Esophagus squamous epithelium (tissue), 5 donors: Measurements from ENCODE around the gene SLU7. TPM values are rescaled to one million over a fixed set of nuclear protein-coding genes. Genes with fewer than 3 reads are reported as not detected.

ENCODE experiments used
- DNase-seq: peaks from one replicate; lab custom pipeline; 2025; lab: John Stamatoyannopoulos, UW
- H3K27ac ChIP-seq, 4 donors: fragments of 200-600 bp; sonication (generic); one replicate each; pipeline ENCODE4 v1.5.1; 2016 to 2019; ENCODE audit warnings: mild to moderate bottlenecking in 1 of 4
- H3K27me3 ChIP-seq, 4 donors: fragments of 200-600 bp; sonication (generic); 1 replicate in 3 of 4; 2 replicates in 1 of 4; pipeline versions ENCODE4 v1.5.1 to v1.6.0; 2017 to 2021; ENCODE audit warnings: antibody characterized with exemption in 1 of 4
- H3K36me3 ChIP-seq, 3 donors: fragments of 200-600 bp; sonication (generic); one replicate each; pipeline ENCODE4 v1.5.1; 2016 to 2019
- H3K4me1 ChIP-seq, 3 donors: fragments of 200-600 bp; sonication (generic); one replicate each; pipeline ENCODE4 v1.5.1; 2017 to 2019
- H3K4me3 ChIP-seq, 4 donors: fragments of 200-600 bp; sonication (generic); 1 replicate in 3 of 4; 2 replicates in 1 of 4; pipeline ENCODE4 v1.5.1; 2016 to 2019; ENCODE audit warnings: mild to moderate bottlenecking in 2 of 4, moderate library complexity in 1 of 4
- H3K9me3 ChIP-seq, 3 donors: fragments of 200-600 bp; sonication (generic); one replicate each; pipeline ENCODE4 v1.5.1; 2016 to 2019
- POLR2A ChIP-seq, 4 donors: fragments of 450-650 bp; IDR thresholded peaks; one replicate each; pipeline ENCODE4 v1.6.1; 2017; ENCODE audit warnings: antibody characterized with exemption in 4 of 4, mild to moderate bottlenecking in 4 of 4, moderate library complexity in 3 of 4
- WGBS, 2 donors: methylation state at CpG; one replicate each; pipeline ENCODE4 v1.1.5; 2018; 5-methylcytosine and 5-hydroxymethylcytosine counted together
- intact Hi-C: fragments of 100-400 bp; cut with DNase I; formaldehyde crosslinking; loops from one replicate; pipeline ENCODE4 v1.15.0; 2022
- total RNA-seq, 4 donors: library from RNA; depleted of rRNA; stranded (reverse); fragments of >200 nt; gene quantifications; one replicate each; pipeline ENCODE4 v1.1.0, GENCODE V29; 2016
- TF ChIP-seq, protein P1 (sequence below), 6 experiments: fragments of 450-650 bp in 4 of 6; fragments of 200-600 bp in 2 of 6; sonication (generic) in 2 of 6; IDR thresholded peaks; one replicate each; pipeline ENCODE4 v1.5.1; 2016 to 2019; ENCODE audit warnings: antibody characterized with exemption in 6 of 6, mild to moderate bottlenecking in 4 of 6, moderate library complexity in 4 of 6
- donor health status: DM: yes; HTN: yes; CAD: no.

Gene SLU7
- total RNA-seq, 4 donors from 2014 or later: 31.9 to 70.2 (median 45.1) TPM

DNA sequence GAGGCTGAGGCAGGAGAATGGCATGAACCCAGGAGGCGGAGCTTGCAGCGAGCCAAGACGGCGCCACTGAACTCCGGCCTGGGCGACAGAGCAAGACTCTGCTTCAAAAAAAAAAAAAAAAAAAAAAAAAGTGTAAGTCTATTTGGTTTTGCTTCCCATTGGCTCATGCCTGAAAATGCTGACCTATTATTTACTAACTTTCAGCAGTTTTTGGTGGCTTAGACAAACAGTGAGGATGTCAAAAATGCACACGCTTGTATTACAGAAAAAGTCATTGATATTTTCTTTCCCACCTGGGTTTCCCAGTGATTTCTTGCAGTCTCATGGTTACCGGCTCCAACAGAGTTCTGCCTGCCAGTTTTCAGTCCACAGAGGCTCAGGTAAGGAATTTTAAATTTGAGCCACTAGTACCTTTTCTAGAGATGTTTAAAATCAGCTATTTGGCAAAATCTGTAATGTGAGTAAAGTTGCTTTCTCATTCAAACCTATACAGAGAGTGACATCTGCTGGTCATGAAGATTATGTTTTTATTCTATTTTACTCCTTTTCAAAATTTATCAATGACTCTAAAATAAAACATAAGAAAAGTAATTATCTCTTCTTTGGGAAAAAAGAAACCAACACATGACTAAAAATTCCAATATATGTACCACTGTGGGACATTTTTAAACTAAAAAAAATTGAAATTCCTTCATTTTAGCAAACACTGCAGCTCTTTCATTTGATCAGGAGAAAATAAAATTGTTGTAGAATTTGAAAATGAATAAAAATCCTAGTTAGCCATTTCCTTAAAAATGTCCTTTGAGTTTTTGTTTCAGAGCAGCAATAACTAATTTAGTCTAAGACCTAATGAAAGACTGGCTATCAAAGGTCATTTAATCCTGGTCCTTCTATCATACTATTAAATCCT is 27.8 kb downstream of the SLU7 start:
- Histone ChIP-seq H3K4me3 (no peak overlapping the region), H3K4me1 (peaks cover 0 to 11% (median 0%) of the 10 kb centered on the region in 3 donors), H3K27me3 (no peaks in the 10 kb centered on the region), H3K36me3 (no peaks in the 10 kb centered on the region), H3K27ac (no peak overlapping the region), H3K9me3 (peaks cover 0 to 13% (median 12%) of the 10 kb centered on the region in 3 donors)
- DNase-seq: no peak
- TF ChIP-seq POLR2A (IDR thresholded peaks at IDR 0.05): no peak
- TF ChIP-seq, protein P1, sequence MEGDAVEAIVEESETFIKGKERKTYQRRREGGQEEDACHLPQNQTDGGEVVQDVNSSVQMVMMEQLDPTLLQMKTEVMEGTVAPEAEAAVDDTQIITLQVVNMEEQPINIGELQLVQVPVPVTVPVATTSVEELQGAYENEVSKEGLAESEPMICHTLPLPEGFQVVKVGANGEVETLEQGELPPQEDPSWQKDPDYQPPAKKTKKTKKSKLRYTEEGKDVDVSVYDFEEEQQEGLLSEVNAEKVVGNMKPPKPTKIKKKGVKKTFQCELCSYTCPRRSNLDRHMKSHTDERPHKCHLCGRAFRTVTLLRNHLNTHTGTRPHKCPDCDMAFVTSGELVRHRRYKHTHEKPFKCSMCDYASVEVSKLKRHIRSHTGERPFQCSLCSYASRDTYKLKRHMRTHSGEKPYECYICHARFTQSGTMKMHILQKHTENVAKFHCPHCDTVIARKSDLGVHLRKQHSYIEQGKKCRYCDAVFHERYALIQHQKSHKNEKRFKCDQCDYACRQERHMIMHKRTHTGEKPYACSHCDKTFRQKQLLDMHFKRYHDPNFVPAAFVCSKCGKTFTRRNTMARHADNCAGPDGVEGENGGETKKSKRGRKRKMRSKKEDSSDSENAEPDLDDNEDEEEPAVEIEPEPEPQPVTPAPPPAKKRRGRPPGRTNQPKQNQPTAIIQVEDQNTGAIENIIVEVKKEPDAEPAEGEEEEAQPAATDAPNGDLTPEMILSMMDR (IDR thresholded peaks at IDR 0.05): peak; percentile 21 to 57 (median 36)
- 71 to 73% methylated on average over 5 to 8 of the region's 8 CpGs for WGBS, 2 donors
- intact Hi-C loops: no loop called here

DNA sequence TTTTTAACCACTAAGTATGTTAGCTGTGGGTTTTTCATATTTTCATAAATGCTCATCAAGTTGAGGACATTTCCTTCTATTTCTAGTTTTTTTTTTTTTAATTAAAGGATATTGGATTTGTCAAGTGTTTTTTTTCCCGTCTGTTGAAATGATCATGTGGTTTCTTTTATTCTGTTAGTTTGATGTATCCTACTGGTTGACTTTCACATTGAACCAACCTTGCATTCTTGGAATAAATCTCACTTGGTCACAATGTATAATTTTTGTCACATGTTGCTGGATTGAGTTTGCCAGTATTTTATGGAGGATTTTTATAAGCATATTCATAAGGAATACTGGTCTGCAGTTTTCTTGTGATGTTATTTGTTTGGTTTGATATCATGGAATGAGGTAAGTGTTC is 31.4 kb downstream of the SLU7 start:
- H3K27ac ChIP-seq: no peak overlapping the region
- intact Hi-C loops: no loop called here
- no peak for TF ChIP-seq POLR2A (IDR thresholded peaks at IDR 0.05)
- TF ChIP-seq, protein P1 (IDR thresholded peaks at IDR 0.05): no peak
- peaks cover 0 to 13% (median 12%) of the 10 kb centered on the region in 3 donors for H3K9me3 ChIP-seq
- no peaks in the 10 kb centered on the region for H3K27me3 ChIP-seq
- DNase-seq: no peak
- 90 to 95% methylated on average over 1 of the region's 1 CpG for WGBS, 2 donors
- no peaks in the 10 kb centered on the region for H3K36me3 ChIP-seq
- H3K4me1 ChIP-seq: no peaks in the 10 kb centered on the region
- H3K4me3 ChIP-seq: no peak overlapping the region

DNA sequence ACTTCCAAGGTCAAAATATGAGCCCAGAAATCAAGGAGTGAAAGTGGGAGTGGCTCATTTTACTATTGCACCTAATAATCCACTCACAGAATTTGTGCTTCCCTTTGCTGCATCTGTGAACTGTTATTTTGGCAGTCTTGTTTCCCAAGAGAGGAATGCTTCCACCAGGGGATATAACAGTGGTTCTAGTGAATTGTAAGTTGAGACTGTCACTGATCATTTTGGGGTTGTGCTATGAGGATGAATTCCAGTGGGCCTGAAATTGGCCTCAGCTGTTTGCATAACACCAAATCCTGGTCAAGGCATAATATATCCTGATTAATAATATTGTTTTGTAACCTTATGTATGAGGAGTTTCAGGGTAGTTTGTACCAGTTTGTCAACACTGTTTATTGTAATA is 33.4 kb downstream of the SLU7 start:
- Histone ChIP-seq H3K27me3 (no peaks in the 10 kb centered on the region), H3K4me1 (no peaks in the 10 kb centered on the region), H3K27ac (no peak overlapping the region), H3K36me3 (no peaks in the 10 kb centered on the region), H3K9me3 (peaks cover 0 to 13% (median 12%) of the 10 kb centered on the region in 3 donors), H3K4me3 (no peak overlapping the region)
- DNase-seq: no peak
- intact Hi-C loops: no loop called here
- no peak for TF ChIP-seq POLR2A (IDR thresholded peaks at IDR 0.05)
- TF ChIP-seq, protein P1 (IDR thresholded peaks at IDR 0.05): no peak

DNA sequence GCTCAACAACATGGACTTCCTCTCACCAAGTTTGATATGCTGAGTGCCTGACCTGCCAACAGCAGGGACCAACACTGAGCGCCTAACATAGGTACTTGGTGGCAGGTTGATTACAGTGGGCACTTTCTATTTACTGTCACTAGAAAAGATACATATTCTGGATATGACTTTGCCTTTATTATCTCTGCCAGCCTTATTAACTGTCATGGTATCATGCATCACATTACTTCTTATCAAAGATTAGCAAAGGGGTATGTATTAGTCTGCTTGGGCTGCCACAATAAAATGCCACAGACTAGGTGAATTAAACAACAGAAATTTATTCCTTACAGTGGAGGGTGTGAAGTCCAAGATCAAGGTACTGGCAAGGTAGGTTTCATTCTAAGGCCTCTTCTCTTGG is 34.2 kb downstream of the SLU7 start:
- H3K27ac ChIP-seq: no peak overlapping the region
- H3K4me3 ChIP-seq: no peak overlapping the region
- no peaks in the 10 kb centered on the region for H3K27me3 ChIP-seq
- intact Hi-C loops: no loop called here
- 100% methylated on average over 1 of the region's 1 CpG for WGBS, 2 donors
- peaks cover 0 to 13% (median 12%) of the 10 kb centered on the region in 3 donors for H3K9me3 ChIP-seq
- no peaks in the 10 kb centered on the region for H3K36me3 ChIP-seq
- H3K4me1 ChIP-seq: no peaks in the 10 kb centered on the region
- DNase-seq: no peak
- TF ChIP-seq POLR2A (IDR thresholded peaks at IDR 0.05): no peak
- TF ChIP-seq, protein P1 (IDR thresholded peaks at IDR 0.05): no peak

DNA sequence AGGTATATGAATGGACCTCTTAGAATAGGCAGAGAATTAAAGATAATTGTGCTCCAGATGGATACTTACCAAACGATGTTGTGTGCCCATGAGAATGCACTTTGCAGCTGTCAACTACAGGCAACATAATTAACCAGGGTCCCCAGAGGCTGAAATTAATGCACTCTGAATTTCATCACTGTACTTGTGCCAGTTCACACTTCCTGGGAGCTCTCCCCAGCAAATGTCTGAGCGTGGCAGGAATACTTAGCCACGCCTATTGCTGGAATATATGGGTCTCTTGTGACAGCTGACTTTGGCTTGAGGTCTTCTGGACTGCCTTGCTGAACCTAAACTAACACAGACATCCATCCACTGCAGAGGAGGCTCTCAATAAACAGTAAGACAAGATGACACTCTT is 36.5 kb downstream of the SLU7 start:
- no peaks in the 10 kb centered on the region for H3K4me1 ChIP-seq
- intact Hi-C loops: no loop called here
- TF ChIP-seq POLR2A (IDR thresholded peaks at IDR 0.05): no peak
- TF ChIP-seq, protein P1 (IDR thresholded peaks at IDR 0.05): no peak
- 50 to 54% methylated on average over 3 of the region's 3 CpGs for WGBS, 2 donors
- H3K4me3 ChIP-seq: no peak overlapping the region
- no peaks in the 10 kb centered on the region for H3K27me3 ChIP-seq
- H3K9me3 ChIP-seq: peaks cover 0 to 5% (median 4%) of the 10 kb centered on the region in 3 donors
- H3K27ac ChIP-seq: no peak overlapping the region
- no peaks in the 10 kb centered on the region for H3K36me3 ChIP-seq
- DNase-seq: no peak
